CD1c-positive myeloid dendritic cell (primary cell): Measurements from ENCODE around the gene CEP20.

Source experiments
- DNase-seq: peaks from one replicate; pipeline ENCODE4 v3.0.0-alpha.2; 2016; ENCODE audit errors: extremely low spot score

The CEP20 gene

GRCh38 chr16:15897834-15898254 is 9.4 kb upstream of the CEP20 start:
- DNase-seq, result no peak

- no peak for DNase-seq
These were observed 8.8 kb upstream of the CEP20 start for GRCh38 chr16:15897121-15897780.

- no peak for DNase-seq
These were observed 6.4 kb upstream of the CEP20 start for GRCh38 chr16:15894571-15895374.

GRCh38 chr16:15891508-15891907 is 3.1 kb upstream of the CEP20 start:
- no peak for DNase-seq

- DNase-seq, result no peak
These were observed 1.1 kb downstream of the CEP20 start for GRCh38 chr16:15887283-15887682.

GRCh38 chr16:15886078-15886477 is 2.3 kb downstream of the CEP20 start:
- DNase-seq, result no peak

- DNase-seq, result no peak
These were observed 2.8 kb downstream of the CEP20 start for GRCh38 chr16:15885560-15886001.

GRCh38 chr16:15882563-15882962 is 5.8 kb downstream of the CEP20 start:
- no peak for DNase-seq

GRCh38 chr16:15881794-15882379 is 6.5 kb downstream of the CEP20 start:
- DNase-seq, result no peak

- DNase-seq, result no peak
These were observed 7.7 kb downstream of the CEP20 start for GRCh38 chr16:15880434-15881308.

GRCh38 chr16:15879255-15879811 is 9.1 kb downstream of the CEP20 start:
- no peak for DNase-seq

- DNase-seq, result no peak
These were observed 11.9 kb downstream of the CEP20 start for GRCh38 chr16:15876503-15876902.

- DNase-seq, result peak; percentile 33
These were observed 13.6 kb downstream of the CEP20 start for GRCh38 chr16:15874745-15875314.

GRCh38 chr16:15873737-15874136 is 14.7 kb downstream of the CEP20 start:
- DNase-seq, result no peak

- no peak for DNase-seq
These were observed 15.1 kb downstream of the CEP20 start for GRCh38 chr16:15873301-15873700.

- no peak for DNase-seq
These were observed 18.4 kb downstream of the CEP20 start for GRCh38 chr16:15870011-15870410.

GRCh38 chr16:15866451-15866850 is 22.0 kb downstream of the CEP20 start:
- DNase-seq, result no peak

- no peak for DNase-seq
These were observed 22.7 kb downstream of the CEP20 start for GRCh38 chr16:15865742-15866141.

- no peak for DNase-seq
These were observed 23.5 kb downstream of the CEP20 start for GRCh38 chr16:15864939-15865338.

GRCh38 chr16:15861996-15862395 is 26.4 kb downstream of the CEP20 start:
- no peak for DNase-seq
